Stomach (tissue), 9 donors: ENCODE results near the gene PGM5. TPM values are rescaled to one million over a fixed set of nuclear protein-coding genes. Genes with fewer than 3 reads are reported as not detected.
A peak's percentile ranks its signal among the peaks of the same experiment; 100 is the strongest.

Experiments
- DNase-seq, 2 donors: peaks; one replicate each; pipeline versions ENCODE4 v3.0.0 to v3.0.0-alpha.2; 2013 to 2019
- H3K27ac ChIP-seq, 5 donors: fragments of 200-600 bp in 4 of 5; sonication (generic) in 4 of 5; one replicate each; pipeline ENCODE4 v1.5.1; 2013 to 2019; ENCODE audit warnings: mild to moderate bottlenecking in 1 of 5, moderate library complexity in 1 of 5
- H3K27me3 ChIP-seq, 3 donors: fragments of 200-600 bp; sonication (generic); one replicate each; pipeline ENCODE4 v1.5.1; 2017 to 2019; ENCODE audit warnings: mixed run types in 1 of 3
- H3K36me3 ChIP-seq, 4 donors: fragments of 200-600 bp; sonication (generic); 1 replicate in 3 of 4; 2 replicates in 1 of 4; pipeline ENCODE4 v1.5.1; 2016 to 2019
- H3K4me1 ChIP-seq, 4 donors: fragments of 200-600 bp; sonication (generic); one replicate each; pipeline ENCODE4 v1.5.1; 2016 to 2019
- H3K4me3 ChIP-seq, 4 donors: fragments of 200-600 bp; sonication (generic) in 3 of 4; one replicate each; pipeline ENCODE4 v1.5.1; 2016 to 2019; ENCODE audit warnings: mild to moderate bottlenecking in 1 of 4
- H3K9me3 ChIP-seq, 4 donors: fragments of 200-600 bp; sonication (generic); one replicate each; pipeline ENCODE4 v1.5.1; 2016 to 2019
- CTCF ChIP-seq, 7 experiments: fragments of 450-650 bp in 4 of 7; fragments of 200-600 bp in 3 of 7; sonication (generic) in 3 of 7; IDR thresholded peaks; one replicate each; pipeline ENCODE4 v1.5.1; 2016 to 2019; ENCODE audit warnings: antibody characterized with exemption in 7 of 7, control low read depth in 2 of 7, mild to moderate bottlenecking in 1 of 7
- EP300 ChIP-seq: sonication (generic); formaldehyde crosslinking; IDR thresholded peaks from one replicate; pipeline ENCODE4 v1.6.1; 2017; ENCODE audit warnings: antibody characterized with exemption
- POLR2A ChIP-seq, 4 donors: fragments of 450-650 bp; IDR thresholded peaks; one replicate each; pipeline ENCODE4 v1.6.1; 2016; ENCODE audit warnings: antibody characterized with exemption in 4 of 4, control low read depth in 2 of 4, mild to moderate bottlenecking in 1 of 4, moderate library complexity in 1 of 4
- POLR2AphosphoS5 ChIP-seq, 3 donors: sonication (generic); formaldehyde crosslinking; IDR thresholded peaks; one replicate each; pipeline ENCODE4 v1.6.1; 2016; ENCODE audit warnings: antibody characterized with exemption in 3 of 3
- WGBS, 5 donors: extraction: QIAGEN DNeasy Blood & Tissue Kit in 3 of 5; methylation state at CpG; one replicate each; pipeline versions ENCODE4 v1.1.5 to v1.1.7; 2013 to 2018; 5-methylcytosine and 5-hydroxymethylcytosine counted together
- intact Hi-C: fragments of 100-400 bp; cut with DNase I; formaldehyde crosslinking; loops from one replicate; pipeline ENCODE4 v1.15.1; 2023; ENCODE audit warnings: low total_unique reads
- polyA plus RNA-seq, 3 donors: library from polyadenylated mRNA; stranded (reverse); fragments of 200-250 nt; gene quantifications; one replicate each; pipeline ENCODE4 v1.2.3, GENCODE V29; 2013
- total RNA-seq, 5 donors: library from RNA; depleted of rRNA; stranded (reverse); fragments of >200 nt; gene quantifications; one replicate each; pipeline versions ENCODE4 v1.1.0 to v1.2.3, GENCODE V29; 2014 to 2016
- donor health status: healthy with polysubstance abuse.
- donor health status: Bipolar disorder and iron deficiency.
- donor health status: healthy.

The PGM5 gene
- total and polyA plus RNA-seq, 8 donors = 10.6 to 145 (median 62.2) TPM

- Histone ChIP-seq H3K27me3 (no peaks in the 10 kb centered on the region), H3K4me3 (no peak overlapping the region), H3K9me3 (no peaks in the 10 kb centered on the region), H3K4me1 (peaks cover 10 to 39% (median 26%) of the 10 kb centered on the region in 4 donors), H3K36me3 (no peaks in the 10 kb centered on the region), H3K27ac (peak overlapping the region in 4 of 5 donors; percentile 52 to 76 (median 65))
- WGBS, 5 donors = 56 to 70% (median 63%) methylated on average over 2 of the region's 2 CpGs
- TF ChIP-seq EP300 (no peak), POLR2AphosphoS5 (IDR thresholded peaks at IDR 0.05) (no peak), CTCF (IDR thresholded peaks at IDR 0.05) (no peak), POLR2A (IDR thresholded peaks at IDR 0.05) (no peak)
- intact Hi-C loops = no loop called here
- no peak for DNase-seq
These were observed 152.1 kb downstream of the PGM5 start for GRCh38 chr9:68508547-68508946.

- peak overlapping the region in 4 of 5 donors; percentile 52 to 76 (median 65) for H3K27ac ChIP-seq
- TF ChIP-seq POLR2AphosphoS5 (IDR thresholded peaks at IDR 0.05) (no peak), CTCF (IDR thresholded peaks at IDR 0.05) (no peak), EP300 (no peak), POLR2A (IDR thresholded peaks at IDR 0.05) (no peak)
- no peaks in the 10 kb centered on the region for H3K36me3 ChIP-seq
- H3K27me3 ChIP-seq = no peaks in the 10 kb centered on the region
- no peaks in the 10 kb centered on the region for H3K9me3 ChIP-seq
- DNase-seq = no peak
- intact Hi-C loops = no loop called here
- peaks cover 10 to 48% (median 30%) of the 10 kb centered on the region in 4 donors for H3K4me1 ChIP-seq
- no peak overlapping the region for H3K4me3 ChIP-seq
These were observed 153.3 kb downstream of the PGM5 start for GRCh38 chr9:68509689-68510088.

- TF ChIP-seq EP300 (no peak), POLR2AphosphoS5 (IDR thresholded peaks at IDR 0.05) (no peak)
- Histone ChIP-seq H3K4me3 (no peak overlapping the region), H3K4me1 (peaks cover 3 to 29% (median 16%) of the 10 kb centered on the region in 4 donors), H3K27ac (no peak overlapping the region), H3K27me3 (no peaks in the 10 kb centered on the region), H3K9me3 (peaks cover 0 to 5% (median 2%) of the 10 kb centered on the region in 4 donors), H3K36me3 (peaks cover 0 to 12% (median 0%) of the 10 kb centered on the region in 4 donors)
- intact Hi-C loops = no loop called here
- 49 to 69% (median 55%) methylated on average over 3 of the region's 3 CpGs for WGBS, 5 donors
- DNase-seq = peak in 1 of 2 donors; percentile 40
These were observed 157.0 kb downstream of the PGM5 start for GRCh38 chr9:68513385-68513784.

GRCh38 chr9:68513981-68514380 lies 157.6 kb downstream of the PGM5 start:
- 92 to 95% (median 93%) methylated on average over 4 of the region's 4 CpGs for WGBS, 5 donors
- intact Hi-C loops = no loop called here
- Histone ChIP-seq H3K27ac (peak overlapping the region in 2 of 5 donors; percentile 10 to 60), H3K4me3 (no peak overlapping the region), H3K9me3 (peaks cover 0 to 5% (median 2%) of the 10 kb centered on the region in 4 donors), H3K36me3 (peaks cover 0 to 12% (median 0%) of the 10 kb centered on the region in 4 donors), H3K27me3 (no peaks in the 10 kb centered on the region), H3K4me1 (peaks cover under 1 to 23% (median 12%) of the 10 kb centered on the region in 4 donors)
- TF ChIP-seq POLR2A (IDR thresholded peaks at IDR 0.05) = no peak
- DNase-seq = no peak

GRCh38 chr9:68515326-68516017 lies 159.1 kb downstream of the PGM5 start:
- Histone ChIP-seq H3K4me1 (peaks cover 0 to 22% (median 12%) of the 10 kb centered on the region in 4 donors), H3K9me3 (peaks cover 0 to 5% (median 2%) of the 10 kb centered on the region in 4 donors), H3K27me3 (no peaks in the 10 kb centered on the region), H3K27ac (peak overlapping the region in 4 of 5 donors; percentile 4 to 60 (median 22)), H3K4me3 (no peak overlapping the region), H3K36me3 (peaks cover 0 to 12% (median 0%) of the 10 kb centered on the region in 4 donors)
- 60 to 74% (median 63%) methylated on average over 4 of the region's 4 CpGs for WGBS, 5 donors
- DNase-seq = peak; percentile 32 to 43
- TF ChIP-seq EP300 = peak; percentile 69
- no peak for TF ChIP-seq POLR2A (IDR thresholded peaks at IDR 0.05)
- peak; percentile 74 to 80 (median 75) for TF ChIP-seq POLR2AphosphoS5 (IDR thresholded peaks at IDR 0.05)
- intact Hi-C loops = no loop called here

GRCh38 chr9:68522131-68522530 lies 165.7 kb downstream of the PGM5 start:
- H3K4me3 ChIP-seq = no peak overlapping the region
- no peak for DNase-seq
- H3K36me3 ChIP-seq = peaks cover 0 to 12% (median 0%) of the 10 kb centered on the region in 4 donors
- 48 to 58% (median 55%) methylated on average over 4 of the region's 4 CpGs for WGBS, 5 donors
- H3K9me3 ChIP-seq = peaks cover 0 to 5% (median 2%) of the 10 kb centered on the region in 4 donors
- intact Hi-C loops = no loop called here
- H3K27me3 ChIP-seq = no peaks in the 10 kb centered on the region
- no peak overlapping the region for H3K27ac ChIP-seq
- TF ChIP-seq POLR2A (IDR thresholded peaks at IDR 0.05) (no peak), POLR2AphosphoS5 (IDR thresholded peaks at IDR 0.05) (no peak), CTCF (IDR thresholded peaks at IDR 0.05) (no peak), EP300 (no peak)
- peaks cover 0 to 11% (median 6%) of the 10 kb centered on the region in 4 donors for H3K4me1 ChIP-seq
